Ectodermal cell (in vitro differentiated cells): Measurements from ENCODE around the gene DLAT.
"Not testable (repeated sequence)": the region's sequence is repeated elsewhere in the genome, so short reads cannot be mapped to it uniquely, and the experiment has no call there.

Experiments
- H3K27ac ChIP-seq: 2 replicates; pipeline ENCODE4 v1.7.0; 2013; ENCODE audit warnings: mild to moderate bottlenecking, low read depth, low read length; ENCODE audit not compliant: insufficient read depth, poor library complexity, severe bottlenecking
- H3K27me3 ChIP-seq: 2 replicates; pipeline ENCODE4 v1.7.0; 2013; ENCODE audit warnings: mild to moderate bottlenecking, low read length; ENCODE audit not compliant: insufficient read depth, control insufficient read depth, poor library complexity, severe bottlenecking
- H3K36me3 ChIP-seq: one replicate; pipeline ENCODE4 v1.7.0; 2013; ENCODE audit warnings: low read length; ENCODE audit not compliant: control insufficient read depth, insufficient read depth
- H3K4me1 ChIP-seq: one replicate; pipeline ENCODE4 v1.7.0; 2013; ENCODE audit warnings: low read length; ENCODE audit not compliant: control insufficient read depth, insufficient read depth
- H3K4me3 ChIP-seq: 2 replicates; pipeline ENCODE4 v1.7.0; 2013; ENCODE audit warnings: low read depth, low read length, control low read depth; ENCODE audit not compliant: insufficient read depth
- H3K9me3 ChIP-seq: 2 replicates; pipeline ENCODE4 v1.7.0; 2013; ENCODE audit warnings: mild to moderate bottlenecking, low read length, moderate library complexity; ENCODE audit not compliant: control insufficient read depth
- WGBS, 2 experiments: methylation state at CpG; one replicate each; pipeline ENCODE4 v1.1.7; 2013; ENCODE audit warnings: missing lambda C conversion rate in 2 of 2; 5-methylcytosine and 5-hydroxymethylcytosine counted together

DLAT gene

GRCh38 chr11:111983187-111983986, 41.8 kb upstream of the DLAT start:
- peak overlapping the region; percentile 93 for H3K27ac ChIP-seq
- H3K4me3 ChIP-seq, result peak overlapping the region; percentile 13
- H3K27me3 ChIP-seq, result no peaks in the 10 kb centered on the region
- H3K4me1 ChIP-seq, result peaks cover 46% of the 10 kb centered on the region
- no peaks in the 10 kb centered on the region for H3K9me3 ChIP-seq
- 2 to 14% methylated on average over 7 of the region's 7 CpGs for WGBS, 2 experiments
- peaks cover 9% of the 10 kb centered on the region for H3K36me3 ChIP-seq

DNA sequence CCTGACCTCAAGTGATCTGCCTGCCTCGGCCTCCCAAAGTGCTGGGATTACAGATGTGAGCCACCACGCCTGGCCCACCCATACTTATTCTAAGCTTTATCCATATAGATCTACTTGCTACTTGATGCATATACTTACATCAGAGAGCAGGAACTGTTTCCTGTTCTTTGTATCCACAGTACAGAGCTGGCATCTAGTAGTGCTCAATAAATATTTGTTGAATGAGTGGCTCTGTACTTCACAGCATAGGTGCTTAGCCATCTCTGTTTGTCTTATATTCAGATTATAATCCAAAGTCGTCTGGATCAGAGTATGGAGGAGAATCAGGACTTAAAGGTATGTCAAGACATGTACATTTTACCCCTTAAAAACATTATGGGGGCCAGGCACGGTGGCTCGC, 38.6 kb upstream of the DLAT start:
- no peaks in the 10 kb centered on the region for H3K27me3 ChIP-seq
- H3K27ac ChIP-seq, result no peak overlapping the region
- H3K4me1 ChIP-seq, result peaks cover 22% of the 10 kb centered on the region
- peaks cover 16% of the 10 kb centered on the region for H3K36me3 ChIP-seq
- H3K9me3 ChIP-seq, result no peaks in the 10 kb centered on the region
- H3K4me3 ChIP-seq, result no peak overlapping the region
- 92 to 95% methylated on average over 5 of the region's 5 CpGs for WGBS, 2 experiments

DNA sequence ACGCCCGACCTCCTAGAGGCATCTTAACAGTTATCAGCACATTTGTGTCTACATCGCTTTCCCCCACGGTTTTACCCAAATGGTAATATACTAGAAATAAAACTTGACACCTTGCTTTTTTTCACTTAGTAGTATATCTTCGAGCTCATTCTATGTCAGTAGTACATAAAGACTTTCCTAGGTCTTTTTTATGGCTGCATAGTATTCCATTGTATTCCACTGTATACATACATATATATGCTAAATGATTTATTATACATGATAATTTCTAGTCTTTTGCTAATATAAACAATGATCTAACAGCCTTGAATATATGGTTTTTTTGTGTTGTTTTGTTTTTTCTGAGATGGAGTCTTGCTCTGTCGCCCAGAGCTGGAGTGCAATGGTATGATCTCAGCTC, 34.8 kb upstream of the DLAT start:
- Histone ChIP-seq H3K27me3 (no peaks in the 10 kb centered on the region), H3K36me3 (peaks cover 22% of the 10 kb centered on the region), H3K4me3 (no peak overlapping the region), H3K27ac (no peak overlapping the region), H3K9me3 (no peaks in the 10 kb centered on the region), H3K4me1 (no peaks in the 10 kb centered on the region)
- WGBS, 2 experiments, result 86 to 89% methylated on average over 6 of the region's 6 CpGs

DNA sequence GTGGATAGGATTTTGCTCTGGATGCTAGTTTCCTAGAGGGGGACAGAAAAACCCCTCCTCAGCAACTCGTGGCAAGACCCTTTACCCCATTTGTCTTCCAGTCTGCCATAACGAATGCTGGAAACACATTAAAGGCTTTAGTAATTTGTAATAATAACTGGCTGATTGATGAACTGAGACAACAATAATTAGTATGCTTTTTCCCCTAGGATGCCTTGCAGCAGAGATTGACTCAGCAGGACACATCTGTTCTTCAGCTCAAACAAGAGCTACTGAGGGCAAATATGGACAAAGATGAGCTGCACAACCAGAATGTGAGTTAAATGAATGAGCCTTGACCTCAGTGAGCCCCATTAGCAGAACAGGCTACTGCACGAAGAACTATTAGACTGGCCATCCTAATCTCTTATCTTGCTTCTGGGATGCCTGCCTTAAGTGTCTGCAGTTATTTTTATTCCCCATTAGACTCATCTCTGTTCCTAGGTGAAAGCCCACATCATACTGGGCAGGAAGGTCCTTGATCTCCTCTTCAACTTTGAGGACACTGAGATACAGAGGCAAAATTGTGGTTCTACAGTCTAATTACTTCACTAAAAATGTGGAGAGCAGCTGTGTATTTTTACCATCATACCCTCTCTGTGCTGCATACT, 32.9 kb upstream of the DLAT start:
- Histone ChIP-seq H3K27ac (no peak overlapping the region), H3K9me3 (no peaks in the 10 kb centered on the region), H3K4me3 (no peak overlapping the region), H3K4me1 (no peaks in the 10 kb centered on the region), H3K27me3 (no peaks in the 10 kb centered on the region), H3K36me3 (peaks cover 21% of the 10 kb centered on the region)
- 92 to 93% methylated on average over 3 of the region's 3 CpGs for WGBS, 2 experiments

- Histone ChIP-seq H3K9me3 (no peaks in the 10 kb centered on the region), H3K4me3 (no peak overlapping the region), H3K27ac (no peak overlapping the region), H3K27me3 (no peaks in the 10 kb centered on the region), H3K36me3 (peaks cover 28% of the 10 kb centered on the region), H3K4me1 (no peaks in the 10 kb centered on the region)
- 85 to 96% methylated on average over 3 of the region's 3 CpGs for WGBS, 2 experiments
These were observed 29.1 kb upstream of the DLAT start for GRCh38 chr11:111996129-111996528.

- not testable (repeated sequence) for H3K27me3 ChIP-seq, H3K27ac ChIP-seq, H3K4me1 ChIP-seq, H3K4me3 ChIP-seq, H3K9me3 ChIP-seq
- H3K36me3 ChIP-seq, result peaks cover 25% of the 10 kb centered on the region
- WGBS, 2 experiments, result 87 to 96% methylated on average over 5 of the region's 5 CpGs
These were observed 28.5 kb upstream of the DLAT start for GRCh38 chr11:111996669-111997068.

DNA sequence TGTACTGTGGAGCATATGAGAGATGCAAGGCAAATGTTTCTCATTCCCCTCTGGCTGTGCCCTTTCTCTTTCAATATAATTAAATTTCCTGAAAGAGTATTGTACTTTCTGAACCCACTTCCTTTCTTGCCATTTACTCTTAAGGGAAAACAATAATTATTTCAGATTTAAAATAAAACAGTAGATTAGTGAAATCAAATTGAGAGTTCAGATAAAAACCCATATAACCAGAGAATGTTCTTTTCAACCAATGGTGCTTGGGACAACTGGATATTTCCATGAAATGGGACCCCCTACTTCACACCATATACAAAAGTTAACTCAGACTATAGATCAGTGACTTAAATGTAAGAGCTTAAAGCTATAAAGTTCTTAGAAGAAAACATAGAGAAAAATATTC, 26.1 kb upstream of the DLAT start:
- Histone ChIP-seq H3K9me3 (no peaks in the 10 kb centered on the region), H3K36me3 (peaks cover 24% of the 10 kb centered on the region), H3K27me3 (no peaks in the 10 kb centered on the region), H3K4me1 (no peaks in the 10 kb centered on the region), H3K27ac (no peak overlapping the region), H3K4me3 (no peak overlapping the region)

DNA sequence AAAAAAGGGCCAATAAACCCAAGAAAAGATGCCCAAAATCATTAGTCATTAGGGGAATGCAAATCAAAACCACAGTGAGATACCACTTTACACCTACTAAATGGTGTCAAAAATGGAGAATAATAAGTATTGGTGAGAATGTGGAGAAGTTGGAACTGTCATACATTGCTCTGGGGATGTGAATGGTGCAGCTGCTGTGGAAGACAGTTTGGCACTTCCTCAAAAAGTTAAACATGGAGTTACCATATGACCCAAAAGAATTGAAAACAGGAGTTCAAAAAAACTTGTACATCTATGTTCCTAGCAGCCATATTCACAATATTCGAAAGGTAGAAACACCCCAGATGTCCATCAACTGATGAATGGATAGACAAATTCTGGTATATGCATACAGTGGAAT, 24.5 kb upstream of the DLAT start:
- Histone ChIP-seq H3K36me3 (peaks cover 24% of the 10 kb centered on the region), H3K4me1 (no peaks in the 10 kb centered on the region), H3K27ac (no peak overlapping the region), H3K4me3 (no peak overlapping the region), H3K9me3 (no peaks in the 10 kb centered on the region), H3K27me3 (no peaks in the 10 kb centered on the region)
- WGBS, 2 experiments, result 94% methylated on average over 1 of the region's 1 CpG; no CpG with 5 or more reads in 1 of the 2 experiments

GRCh38 chr11:112002491-112003216, 22.6 kb upstream of the DLAT start:
- WGBS, 2 experiments, result 88 to 93% methylated on average over 5 to 6 of the region's 6 CpGs
- Histone ChIP-seq H3K4me3 (no peak overlapping the region), H3K4me1 (no peaks in the 10 kb centered on the region), H3K9me3 (no peaks in the 10 kb centered on the region), H3K36me3 (peaks cover 20% of the 10 kb centered on the region), H3K27ac (no peak overlapping the region), H3K27me3 (no peaks in the 10 kb centered on the region)

DNA sequence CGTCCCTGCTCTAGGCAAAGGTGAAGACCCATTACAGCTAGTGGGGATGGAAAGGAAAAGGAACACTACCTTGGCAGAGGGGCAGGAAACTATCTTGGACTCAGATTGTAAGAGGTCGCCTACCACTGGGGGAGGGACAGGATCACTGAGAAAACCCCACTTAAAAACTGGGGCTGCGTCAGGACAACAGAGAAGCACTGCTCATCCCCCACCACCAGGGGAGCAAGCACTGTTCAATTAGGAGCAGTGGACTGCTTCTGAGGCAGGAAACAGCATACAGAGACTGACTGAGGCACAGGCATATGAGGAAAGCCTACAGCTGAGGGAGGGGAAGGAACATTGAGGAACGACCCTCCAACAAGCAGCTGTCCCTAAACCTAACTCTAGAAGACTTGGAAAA, 20.8 kb upstream of the DLAT start:
- Histone ChIP-seq H3K27me3 (no peaks in the 10 kb centered on the region), H3K9me3 (no peaks in the 10 kb centered on the region), H3K27ac (no peak overlapping the region), H3K4me1 (no peaks in the 10 kb centered on the region), H3K4me3 (no peak overlapping the region), H3K36me3 (peaks cover 8% of the 10 kb centered on the region)
- WGBS, 2 experiments, result 70 to 72% methylated on average over 4 of the region's 4 CpGs
